Measurements from ENCODE around the gene UGT1A1.

The UGT1A1 gene

DNA sequence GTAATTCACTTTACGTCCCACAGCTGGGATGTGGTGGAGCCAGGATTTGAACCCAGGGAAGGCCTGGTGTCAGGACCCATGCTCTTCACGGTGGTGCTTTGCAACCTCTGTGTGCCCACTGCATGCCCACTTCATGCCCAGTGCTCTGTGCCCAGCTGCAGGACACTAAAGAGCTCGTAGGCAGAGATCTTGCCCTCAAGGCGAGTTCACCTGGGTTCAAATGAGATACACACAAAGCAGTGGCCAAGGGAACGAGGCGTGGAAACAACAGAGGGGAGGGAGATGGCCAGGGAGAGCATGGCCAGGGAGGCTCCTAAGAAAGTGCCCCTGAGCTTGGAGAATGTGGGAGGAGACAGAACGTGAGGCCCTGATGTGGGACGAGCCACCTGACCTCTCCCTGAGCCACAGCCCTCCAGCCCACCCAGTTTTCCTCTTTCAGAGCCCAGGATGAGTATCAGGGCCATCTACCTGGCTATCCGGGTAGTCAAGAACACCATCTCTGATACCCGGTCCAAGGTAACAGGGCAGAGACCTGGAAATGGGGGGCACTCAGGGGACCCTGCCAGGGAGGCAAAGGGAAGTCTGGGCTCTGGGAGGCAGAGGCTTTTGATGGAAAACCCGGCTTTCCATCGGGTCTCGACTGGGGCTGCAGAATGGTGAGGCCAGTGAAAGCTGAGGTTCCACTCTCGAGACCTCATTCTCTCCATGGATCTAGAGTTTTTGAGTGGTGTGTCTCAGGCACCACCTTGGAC, 38.4 kb downstream of the UGT1A1 start:
- no peak for DNase-seq (ENCODE audit: low spot score)

DNA sequence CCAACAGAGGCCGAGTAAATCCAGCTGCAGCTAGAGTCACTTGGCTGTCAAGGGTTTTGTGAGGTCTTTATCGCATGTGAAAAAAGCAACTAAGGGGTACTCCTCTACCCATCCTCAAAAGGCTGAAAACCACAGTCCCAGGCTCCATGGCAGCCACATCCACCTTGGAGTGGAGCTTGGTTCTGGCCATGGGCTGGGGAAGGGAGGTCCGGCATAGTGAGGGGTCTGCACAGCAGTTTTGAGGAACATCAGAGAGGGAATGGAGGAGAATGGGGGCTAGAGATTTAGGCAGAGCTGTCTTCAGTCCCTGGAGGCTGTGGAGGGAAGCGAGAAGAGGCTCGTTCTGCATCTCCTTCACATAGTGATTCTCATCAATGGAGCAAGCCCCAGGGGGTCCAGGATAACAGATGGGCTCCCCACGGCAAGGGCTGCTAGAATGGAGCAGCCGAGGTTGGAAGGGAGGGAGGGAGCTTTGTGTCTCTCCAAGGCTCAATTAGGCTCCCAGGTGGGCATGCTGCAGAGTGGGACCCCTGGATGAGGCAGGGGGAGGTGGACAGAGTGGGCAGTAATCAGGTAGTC, 39.1 kb downstream of the UGT1A1 start:
- DNase-seq (ENCODE audit: low spot score) = no peak

- no peak for DNase-seq (ENCODE audit: low spot score)
Observed at GRCh38 chr2:233799716-233800115, 39.6 kb downstream of the UGT1A1 start.

DNA sequence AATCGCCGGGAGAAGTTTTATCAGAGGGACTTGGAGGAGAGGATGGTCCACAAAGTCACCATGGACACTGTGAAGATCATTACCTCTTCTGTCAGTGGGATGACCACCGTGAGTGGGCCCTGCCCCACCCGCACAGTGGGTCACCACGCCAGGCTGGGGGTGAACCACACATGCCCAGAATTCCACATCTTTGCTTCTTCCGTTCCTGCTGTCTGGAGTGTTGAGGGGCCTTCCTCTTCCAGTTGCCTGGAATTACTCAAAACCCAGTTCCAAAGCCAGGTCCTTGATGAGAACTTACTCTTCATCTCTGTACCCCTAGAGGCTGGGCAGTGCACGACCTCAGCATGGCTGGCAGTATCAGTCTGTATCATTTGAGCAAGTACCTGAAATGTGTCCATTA, 40.1 kb downstream of the UGT1A1 start:
- no peak for DNase-seq (ENCODE audit: low spot score)

DNA sequence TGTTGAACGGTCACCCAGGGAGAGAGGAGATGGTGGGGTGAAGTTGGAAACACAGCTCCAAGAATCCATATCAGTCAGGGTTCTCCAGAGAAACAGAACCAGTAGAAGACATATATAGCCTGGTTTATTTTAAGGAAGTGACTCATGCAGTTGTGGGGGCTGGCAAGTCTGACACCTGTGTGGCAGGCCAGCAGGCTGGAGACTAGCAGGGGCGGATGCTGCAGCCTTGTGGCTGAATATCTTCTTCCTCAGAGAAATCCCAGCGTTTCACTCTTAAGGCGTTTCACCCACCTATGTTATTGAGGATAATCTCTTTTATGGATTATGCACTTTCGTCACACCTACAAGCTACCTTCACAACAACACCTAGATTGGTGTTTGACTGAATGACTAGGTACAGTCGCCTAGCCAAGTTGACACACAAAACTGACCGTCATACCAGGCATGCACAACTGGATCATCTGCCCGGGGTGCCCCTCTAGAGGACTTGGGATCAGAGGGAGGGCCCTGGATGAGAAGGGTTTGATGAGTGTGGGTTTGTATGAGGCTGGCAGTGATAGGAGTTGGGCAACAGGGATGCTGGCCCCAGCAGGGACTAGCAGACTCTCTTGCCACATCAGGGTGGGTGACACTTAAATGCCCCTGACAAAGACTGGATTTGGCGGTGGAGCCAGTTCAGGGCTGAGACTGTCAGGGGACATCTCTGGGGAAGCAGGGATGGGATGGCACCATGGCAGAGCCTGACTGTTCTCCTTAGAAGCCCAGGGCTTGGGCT, 41.5 kb downstream of the UGT1A1 start:
- DNase-seq (ENCODE audit: low spot score) = no peak

GRCh38 chr2:233802132-233802815, 42.2 kb downstream of the UGT1A1 start:
- DNase-seq (ENCODE audit: low spot score) = no peak

DNA sequence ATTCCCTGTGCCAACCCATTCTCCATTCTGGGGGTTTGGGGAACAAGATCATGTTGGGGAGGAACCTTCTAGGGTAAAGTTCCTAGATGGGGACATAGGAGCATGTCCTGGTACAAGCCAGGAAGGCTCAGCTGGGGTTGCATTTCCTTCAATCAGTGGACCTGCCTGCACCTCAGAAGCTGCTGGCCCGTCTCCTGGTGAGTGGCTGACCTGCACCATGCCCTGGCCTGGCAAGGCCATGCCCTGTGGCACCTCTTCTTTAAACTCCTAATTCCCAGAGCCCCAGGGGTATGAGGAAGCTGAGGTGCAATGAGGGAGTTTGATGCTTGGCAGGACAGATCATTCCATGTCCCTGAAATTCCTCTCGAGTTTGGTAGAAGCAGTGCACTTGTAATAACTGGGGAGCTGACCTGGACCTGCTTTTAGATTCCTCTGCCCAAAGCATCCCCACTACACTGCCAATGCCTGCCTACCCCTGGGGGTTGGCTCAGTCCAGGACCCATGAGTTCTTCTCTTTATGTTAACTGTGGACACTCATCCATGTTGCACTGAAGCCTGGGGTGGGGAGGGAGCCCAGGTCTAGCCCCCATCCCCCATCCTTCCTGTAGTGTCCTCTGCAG, 43.3 kb downstream of the UGT1A1 start:
- DNase-seq (ENCODE audit: low spot score) = no peak

DNA sequence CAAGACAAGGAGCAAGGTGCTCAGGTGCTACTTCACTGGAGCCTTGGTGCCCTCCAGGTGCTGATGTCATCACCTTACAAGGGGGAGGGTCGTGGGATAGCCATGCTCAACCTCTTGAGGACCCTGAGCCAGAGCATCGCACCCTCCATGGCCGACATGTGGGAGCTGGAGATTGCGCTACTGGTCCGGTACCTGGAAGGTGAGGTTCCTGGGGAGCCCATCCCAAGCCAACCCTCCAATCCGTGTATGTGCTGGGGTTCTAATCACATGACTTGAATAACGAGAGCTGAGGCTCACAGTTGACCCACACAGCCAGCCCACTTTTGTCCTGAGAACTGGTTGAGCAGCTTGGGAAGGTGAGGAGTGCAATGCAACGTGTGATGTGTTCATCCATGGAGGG, 43.9 kb downstream of the UGT1A1 start:
- no peak for DNase-seq (ENCODE audit: low spot score)

DNA sequence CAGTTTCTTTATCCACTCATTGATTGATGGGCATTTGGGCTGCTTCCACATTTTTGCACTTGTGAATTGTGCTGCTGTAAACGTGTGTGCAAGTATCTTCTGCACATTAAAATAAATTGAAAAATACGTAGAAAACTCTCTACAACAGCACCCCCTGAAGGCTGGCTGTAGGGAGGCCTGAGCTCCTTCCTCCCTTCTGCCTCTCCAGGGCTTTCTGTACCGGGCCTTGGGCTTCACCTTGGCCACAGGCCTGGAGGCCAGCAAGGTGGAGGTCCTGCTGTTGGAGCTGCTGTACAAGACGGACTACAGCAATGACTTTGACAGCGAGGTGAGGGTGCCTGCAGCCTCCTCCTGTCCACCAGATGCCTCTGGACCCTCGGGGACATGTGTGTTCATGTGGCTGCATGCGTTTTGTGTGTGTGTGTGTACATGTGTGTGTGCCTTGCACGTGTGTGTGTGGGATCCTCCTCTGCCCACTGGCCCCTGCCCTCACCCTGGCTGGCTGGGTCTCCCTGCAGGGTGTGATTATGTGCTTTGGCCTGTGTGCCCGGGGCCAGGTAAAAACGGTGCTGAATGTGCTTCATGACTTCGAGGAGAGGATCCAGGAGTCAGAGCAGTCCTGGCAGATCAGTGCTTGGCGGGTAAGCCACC, 47.3 kb downstream of the UGT1A1 start:
- no peak for DNase-seq (ENCODE audit: low spot score)

GRCh38 chr2:233807966-233808935, 48.2 kb downstream of the UGT1A1 start:
- DNase-seq (ENCODE audit: low spot score) = no peak

GRCh38 chr2:233810385-233810784, 50.3 kb downstream of the UGT1A1 start:
- no peak for DNase-seq (ENCODE audit: low spot score)

GRCh38 chr2:233811087-233811486, 51.0 kb downstream of the UGT1A1 start:
- DNase-seq (ENCODE audit: low spot score) = no peak

DNA sequence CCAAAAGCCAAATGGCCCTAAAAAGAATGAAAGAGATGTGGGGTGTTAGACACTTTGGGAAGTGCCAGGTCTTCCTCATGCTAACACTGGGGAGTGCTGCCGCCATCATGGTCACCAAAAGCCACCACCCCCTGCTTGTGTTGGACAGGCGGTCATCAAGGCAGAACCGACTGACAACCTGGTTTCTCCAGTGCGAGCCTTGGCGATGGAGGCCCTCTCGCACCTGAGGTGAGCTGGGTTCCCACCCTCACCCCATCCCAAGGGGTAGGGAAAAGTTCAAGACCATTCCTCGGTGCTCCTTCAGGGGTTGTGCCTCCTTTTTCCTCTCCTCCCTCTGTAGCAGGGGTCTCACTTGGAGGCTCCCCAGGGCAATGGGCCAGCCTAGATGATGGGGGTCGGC, 51.7 kb downstream of the UGT1A1 start:
- DNase-seq (ENCODE audit: low spot score) = no peak

- DNase-seq (ENCODE audit: low spot score) = no peak
Observed at GRCh38 chr2:233813236-233814055, 53.4 kb downstream of the UGT1A1 start.

DNA sequence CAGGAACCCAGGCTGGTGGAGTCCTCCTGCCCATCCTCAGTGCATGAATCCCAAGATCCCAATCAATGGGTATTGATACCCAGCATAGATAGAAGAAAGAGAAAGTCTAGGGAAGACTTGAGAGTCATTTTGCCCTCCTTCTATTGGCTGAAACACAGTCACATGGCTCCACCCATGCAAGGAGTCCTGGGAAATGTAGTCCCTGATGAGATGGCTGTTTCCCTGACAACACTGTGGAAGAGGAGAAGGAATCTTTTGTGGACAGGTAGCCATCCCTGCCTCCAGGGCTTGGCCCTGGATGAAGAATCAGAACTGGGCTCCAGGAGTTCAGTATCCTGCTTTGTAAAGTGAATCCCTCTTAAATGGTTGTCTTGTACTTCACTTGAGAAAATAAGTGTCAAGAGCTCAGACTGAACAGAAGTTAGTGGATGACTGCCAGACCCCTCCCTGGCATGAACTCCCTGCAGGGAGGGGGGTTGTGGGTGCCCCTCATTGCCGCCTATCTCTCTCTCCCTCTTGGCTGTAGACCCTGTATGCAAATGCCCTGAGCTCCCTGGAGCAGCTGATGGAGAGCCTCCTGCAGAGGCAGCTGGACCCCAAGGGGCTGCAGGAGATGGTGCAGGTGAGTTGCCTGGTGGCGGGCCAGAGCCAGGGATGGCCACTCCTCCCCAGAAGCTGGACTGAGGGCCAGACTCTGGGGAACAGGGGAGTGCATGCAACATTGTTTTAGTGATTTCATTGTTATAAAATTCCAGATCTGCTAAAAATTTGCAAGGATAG, 54.2 kb downstream of the UGT1A1 start:
- DNase-seq (ENCODE audit: low spot score) = no peak

DNA sequence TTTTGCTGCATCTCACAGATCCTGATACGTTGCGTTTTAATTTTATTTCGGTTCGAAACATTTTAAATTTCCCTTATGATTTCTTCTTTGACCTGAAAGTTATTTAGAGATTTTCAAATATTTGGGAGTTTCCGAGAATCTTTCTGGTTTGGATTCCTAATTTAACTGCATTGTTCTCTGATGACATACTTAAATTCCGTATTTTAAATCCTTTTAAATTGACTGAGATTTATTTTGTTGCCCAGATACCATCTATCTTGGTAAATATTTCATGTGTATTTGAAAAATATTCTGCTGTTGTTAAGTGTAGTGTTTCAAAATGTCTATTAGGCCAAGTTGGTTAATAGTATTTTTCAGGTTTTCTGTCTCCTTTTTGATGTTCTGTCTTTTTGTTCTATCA, 55.8 kb downstream of the UGT1A1 start:
- no peak for DNase-seq (ENCODE audit: low spot score)

DNA sequence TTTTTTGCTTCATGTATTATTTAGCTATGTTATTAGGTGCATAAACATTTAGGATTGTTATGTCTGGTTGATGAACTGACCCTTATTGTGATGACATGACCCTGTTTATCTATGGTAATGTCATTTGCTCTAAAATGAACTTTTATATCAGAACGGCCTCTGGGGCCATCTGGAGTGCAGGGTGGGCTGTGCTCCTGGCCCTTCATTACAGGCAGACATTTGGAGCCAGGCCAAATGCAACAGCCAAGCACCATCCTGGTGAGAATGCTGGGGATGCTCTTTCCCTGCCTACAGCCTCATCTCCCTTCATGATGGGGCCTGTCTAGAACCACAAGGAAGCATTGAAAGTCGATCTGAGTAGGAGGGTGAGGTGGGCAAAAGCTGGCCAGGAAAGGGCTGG, 56.3 kb downstream of the UGT1A1 start:
- DNase-seq (ENCODE audit: low spot score) = no peak

GRCh38 chr2:233816771-233817170, 56.7 kb downstream of the UGT1A1 start:
- no peak for DNase-seq (ENCODE audit: low spot score)

Measured in CD4-positive, alpha-beta T cell treated with Interleukin-6 at 100 ng/mL for 8 hours (primary cell).